ENCODE data around the gene IL18. TPM values are rescaled to one million over a fixed set of nuclear protein-coding genes. Genes with fewer than 3 reads are reported as not detected.

The IL18 gene
- total RNA-seq, 2 experiments from 2014 or later = not detected

DNA sequence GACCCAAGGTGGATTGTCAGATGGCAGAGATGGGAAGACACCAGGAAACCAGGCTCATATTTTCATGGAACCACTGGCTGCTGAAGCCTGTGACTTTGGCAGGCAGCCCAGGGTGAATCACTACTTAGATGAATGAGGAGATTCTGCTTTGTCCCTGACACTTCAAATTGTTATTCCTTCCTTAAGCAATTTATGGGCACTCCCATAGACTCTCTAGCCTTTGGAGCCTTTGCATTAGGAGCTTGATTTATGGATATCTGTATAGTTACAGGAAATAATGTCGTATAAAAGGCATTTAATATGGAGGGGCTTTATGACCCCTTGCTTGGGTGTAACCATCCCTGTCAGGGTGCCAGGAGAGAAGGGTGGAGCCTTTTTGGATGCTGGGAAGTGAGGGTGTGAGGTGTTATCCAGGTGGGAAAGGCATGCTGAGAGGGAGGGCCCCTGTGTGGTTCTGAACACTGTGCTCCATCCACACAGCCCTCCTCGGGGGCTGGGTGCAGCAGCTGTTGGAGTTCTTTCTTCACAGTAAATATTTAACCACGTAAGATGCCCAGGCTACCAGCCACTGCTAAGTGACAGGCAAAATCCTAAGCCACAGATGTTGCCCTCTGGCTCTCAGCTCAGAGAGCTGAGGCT lies 35.3 kb downstream of the IL18 start:
- Mint-ChIP-seq H3K27ac (no peak overlapping the region), H3K9me3 (no peaks in the 10 kb centered on the region), H3K27me3 (no peaks in the 10 kb centered on the region), H3K4me1 (ENCODE audit: low read depth) (no peaks in the 10 kb centered on the region), H3K4me3 (no peak overlapping the region), H3K36me3 (ENCODE audit: low read depth) (no peaks in the 10 kb centered on the region)
- ATAC-seq (no peak), DNase-seq (no peak)
- TF ChIP-seq, protein P1, sequence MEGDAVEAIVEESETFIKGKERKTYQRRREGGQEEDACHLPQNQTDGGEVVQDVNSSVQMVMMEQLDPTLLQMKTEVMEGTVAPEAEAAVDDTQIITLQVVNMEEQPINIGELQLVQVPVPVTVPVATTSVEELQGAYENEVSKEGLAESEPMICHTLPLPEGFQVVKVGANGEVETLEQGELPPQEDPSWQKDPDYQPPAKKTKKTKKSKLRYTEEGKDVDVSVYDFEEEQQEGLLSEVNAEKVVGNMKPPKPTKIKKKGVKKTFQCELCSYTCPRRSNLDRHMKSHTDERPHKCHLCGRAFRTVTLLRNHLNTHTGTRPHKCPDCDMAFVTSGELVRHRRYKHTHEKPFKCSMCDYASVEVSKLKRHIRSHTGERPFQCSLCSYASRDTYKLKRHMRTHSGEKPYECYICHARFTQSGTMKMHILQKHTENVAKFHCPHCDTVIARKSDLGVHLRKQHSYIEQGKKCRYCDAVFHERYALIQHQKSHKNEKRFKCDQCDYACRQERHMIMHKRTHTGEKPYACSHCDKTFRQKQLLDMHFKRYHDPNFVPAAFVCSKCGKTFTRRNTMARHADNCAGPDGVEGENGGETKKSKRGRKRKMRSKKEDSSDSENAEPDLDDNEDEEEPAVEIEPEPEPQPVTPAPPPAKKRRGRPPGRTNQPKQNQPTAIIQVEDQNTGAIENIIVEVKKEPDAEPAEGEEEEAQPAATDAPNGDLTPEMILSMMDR (IDR thresholded peaks at IDR 0.05) = no peak
- intact Hi-C loops (cut with micrococcal nuclease) = no loop called here
- CTCF ChIA-PET = interaction anchor here (0.6 kb wide), 1 partner anchor 295 kb away, joined by 3 read pairs; no protein-coding TSS in a partner anchor
- POLR2A ChIA-PET = no interaction called here

DNA sequence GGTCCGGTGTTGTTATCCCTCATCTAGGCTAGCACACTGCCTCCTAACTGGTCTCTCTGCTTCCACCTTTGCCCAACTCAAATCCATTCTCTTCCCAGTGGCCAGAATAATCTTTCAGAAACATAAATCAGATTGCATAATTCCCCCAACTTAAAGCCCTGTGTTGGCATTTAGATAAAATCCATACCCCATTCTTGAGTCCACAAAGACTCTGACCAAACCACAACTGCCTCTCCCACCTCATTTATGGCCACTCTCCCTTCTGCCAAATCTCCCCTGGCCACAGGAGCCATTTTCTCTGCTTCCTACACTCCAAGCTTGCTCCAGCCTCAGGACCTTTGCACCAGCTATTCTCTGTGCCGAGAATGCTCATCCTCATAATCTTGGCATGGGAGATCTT lies 36.8 kb downstream of the IL18 start:
- H3K9me3 Mint-ChIP-seq = no peaks in the 10 kb centered on the region
- no peak overlapping the region for H3K4me3 Mint-ChIP-seq
- intact Hi-C loops (cut with micrococcal nuclease) = no loop called here
- H3K4me1 Mint-ChIP-seq (ENCODE audit: low read depth) = no peaks in the 10 kb centered on the region
- DNase-seq = no peak
- ChIA-PET POLR2A (no interaction called here), CTCF (interaction anchor here (1.8 kb wide), 1 partner anchor 13 kb away, joined by 7 read pairs; no protein-coding TSS in a partner anchor)
- ATAC-seq = no peak
- H3K27me3 Mint-ChIP-seq = no peaks in the 10 kb centered on the region
- no peaks in the 10 kb centered on the region for H3K36me3 Mint-ChIP-seq (ENCODE audit: low read depth)
- TF ChIP-seq, protein P1 (IDR thresholded peaks at IDR 0.05) = no peak
- H3K27ac Mint-ChIP-seq = no peak overlapping the region

- ATAC-seq (no peak), DNase-seq (no peak)
- no peaks in the 10 kb centered on the region for H3K9me3 Mint-ChIP-seq
- H3K27me3 Mint-ChIP-seq = no peaks in the 10 kb centered on the region
- H3K4me3 Mint-ChIP-seq = no peak overlapping the region
- H3K36me3 Mint-ChIP-seq (ENCODE audit: low read depth) = no peaks in the 10 kb centered on the region
- H3K27ac Mint-ChIP-seq = no peak overlapping the region
- ChIA-PET POLR2A (no interaction called here), CTCF (interaction anchor here (1.4 kb wide), 1 partner anchor 9 kb away, joined by 9 read pairs; no protein-coding TSS in a partner anchor)
- H3K4me1 Mint-ChIP-seq (ENCODE audit: low read depth) = peaks cover 14% of the 10 kb centered on the region
- intact Hi-C loops (cut with micrococcal nuclease) = no loop called here
- TF ChIP-seq, protein P1 (IDR thresholded peaks at IDR 0.05) = no peak
Observed at GRCh38 chr11:112123129-112123528, 40.8 kb downstream of the IL18 start.

DNA sequence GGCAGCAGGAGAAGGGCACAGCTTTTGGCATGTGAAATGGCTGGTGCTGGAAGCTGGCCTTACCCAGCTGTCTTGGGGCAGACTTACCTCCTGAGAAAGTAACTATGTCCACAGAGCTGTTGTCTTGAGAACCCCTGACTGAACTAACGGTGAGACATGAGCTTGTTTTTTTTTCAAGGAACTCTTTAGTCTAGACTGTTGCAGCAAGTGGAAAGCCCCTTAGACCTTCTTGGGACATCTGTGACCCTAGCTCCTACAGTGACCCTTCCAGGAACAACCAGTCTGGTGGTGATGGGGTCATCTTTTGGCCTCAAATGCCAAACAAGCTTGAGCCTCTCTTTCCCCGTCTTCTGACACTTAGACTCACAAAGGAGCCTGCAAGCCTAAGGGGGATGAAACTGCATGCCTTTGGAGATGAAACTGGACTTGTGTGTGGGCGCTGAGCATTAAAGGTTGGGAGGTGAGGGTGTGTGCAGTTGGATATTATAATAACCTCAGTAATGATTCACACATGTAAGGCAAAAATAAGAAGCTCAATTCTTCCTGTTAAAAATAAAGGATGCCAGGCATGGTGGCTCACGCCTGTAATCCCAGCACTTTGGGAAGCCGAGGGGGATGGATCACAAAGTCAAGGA lies 41.8 kb downstream of the IL18 start:
- ChIA-PET POLR2A (no interaction called here), CTCF (interaction anchor here (1.4 to 2.7 kb wide), 2 partner anchors 8 to 158 kb away, joined by 7 to 9 read pairs; no protein-coding TSS in a partner anchor)
- intact Hi-C loops (cut with micrococcal nuclease) = no loop called here
- TF ChIP-seq, protein P1 (IDR thresholded peaks at IDR 0.05) = no peak
- H3K27ac Mint-ChIP-seq = no peak overlapping the region
- H3K27me3 Mint-ChIP-seq = no peaks in the 10 kb centered on the region
- DNase-seq (no peak), ATAC-seq (no peak)
- H3K9me3 Mint-ChIP-seq = no peaks in the 10 kb centered on the region
- H3K4me3 Mint-ChIP-seq = no peak overlapping the region
- peaks cover 14% of the 10 kb centered on the region for H3K4me1 Mint-ChIP-seq (ENCODE audit: low read depth)
- no peaks in the 10 kb centered on the region for H3K36me3 Mint-ChIP-seq (ENCODE audit: low read depth)

DNA sequence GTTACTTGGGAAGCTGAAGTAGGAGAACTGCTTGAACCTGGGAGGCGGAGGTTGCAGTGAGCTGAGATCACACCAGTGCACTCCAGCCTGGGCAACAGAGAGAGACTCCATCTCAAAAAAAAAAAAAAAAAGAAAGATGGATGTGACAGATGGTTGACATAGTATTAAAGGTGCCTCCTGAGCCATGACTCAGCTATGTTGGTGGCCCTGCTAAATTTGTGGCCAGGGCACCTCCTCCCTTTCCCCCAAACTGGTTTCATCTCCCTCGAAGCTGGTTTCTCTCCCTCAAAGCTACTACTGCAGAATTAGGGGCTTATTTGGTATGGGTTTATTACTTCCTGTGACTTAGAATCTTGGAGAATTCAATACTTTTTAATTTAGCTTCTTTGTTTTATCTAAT lies 45.7 kb downstream of the IL18 start:
- no peaks in the 10 kb centered on the region for H3K9me3 Mint-ChIP-seq
- ATAC-seq = peak; percentile 74
- CTCF ChIA-PET = interaction anchor here (0.9 kb wide), 1 partner anchor 162 kb away, joined by 3 read pairs; no protein-coding TSS in a partner anchor
- peak; percentile 50 for DNase-seq
- peaks cover 2% of the 10 kb centered on the region for H3K36me3 Mint-ChIP-seq (ENCODE audit: low read depth)
- no peaks in the 10 kb centered on the region for H3K27me3 Mint-ChIP-seq
- intact Hi-C loops (cut with micrococcal nuclease) = loop anchor here (10.0 kb wide), 1 partner anchor 167 kb away; no protein-coding TSS in a partner anchor
- POLR2A ChIA-PET = no interaction called here
- no peak overlapping the region for H3K27ac Mint-ChIP-seq
- TF ChIP-seq, protein P1 (IDR thresholded peaks at IDR 0.05) = no peak
- no peak overlapping the region for H3K4me3 Mint-ChIP-seq
- peaks cover 16% of the 10 kb centered on the region for H3K4me1 Mint-ChIP-seq (ENCODE audit: low read depth)
